Left kidney (tissue), 2 donors: Measurements from ENCODE around the gene SLC35B1. TPM values are rescaled to one million over a fixed set of nuclear protein-coding genes. Genes with fewer than 3 reads are reported as not detected.

Experiments
- DNase-seq: peaks from one replicate; pipeline ENCODE4 v3.0.0-alpha.2; 2013
- polyA plus RNA-seq: library from polyadenylated mRNA; unstranded; fragments of 120-200 nt; gene quantifications from one replicate; pipeline ENCODE4 v1.2.1, GENCODE V29; 2013; ENCODE audit not compliant: insufficient read length

The SLC35B1 gene
- polyA plus RNA-seq, 1 donor: 83.3 TPM

DNA sequence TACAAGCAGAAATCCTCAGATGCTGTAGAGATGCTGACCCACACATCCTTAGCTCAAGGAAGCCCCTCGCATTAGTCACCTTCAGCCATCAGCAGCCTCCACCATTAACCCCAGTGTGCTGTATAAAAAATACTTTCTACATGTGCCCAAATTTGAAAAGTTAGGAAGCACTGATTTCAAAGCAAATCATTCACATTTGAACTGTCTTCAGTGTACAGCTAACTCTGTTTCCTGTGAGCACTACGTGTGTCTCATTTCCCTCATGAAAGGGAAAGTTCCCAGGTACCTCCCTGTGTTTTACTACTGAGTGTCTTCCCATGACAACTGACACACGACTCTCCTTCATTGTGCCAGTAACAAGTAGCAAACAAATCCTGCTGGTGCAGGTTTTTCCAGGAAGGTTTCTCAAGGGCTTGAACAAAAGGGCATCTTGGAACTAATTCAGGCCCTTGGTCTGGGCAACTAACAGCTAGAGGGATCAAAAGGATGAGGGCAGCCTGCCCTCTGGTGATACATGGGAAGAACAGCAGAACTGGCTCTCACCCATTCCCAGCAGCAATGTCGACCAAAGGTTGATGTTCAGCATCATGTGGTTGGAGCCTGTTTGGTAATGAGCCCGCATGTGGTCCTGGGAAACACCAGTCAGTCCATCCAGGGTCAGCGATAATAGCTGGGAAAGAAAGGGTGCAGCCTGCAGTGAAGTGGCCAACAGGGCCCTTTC is 4.0 kb downstream of the SLC35B1 start:
- DNase-seq: no peak

- no peak for DNase-seq
Measured at GRCh38 chr17:49700960-49701359, 6.8 kb downstream of the SLC35B1 start.

- no peak for DNase-seq
Measured at GRCh38 chr17:49699966-49700575, 7.7 kb downstream of the SLC35B1 start.

GRCh38 chr17:49698005-49698404 is 9.8 kb downstream of the SLC35B1 start:
- DNase-seq: no peak

GRCh38 chr17:49696233-49696761 is 11.5 kb downstream of the SLC35B1 start:
- DNase-seq: no peak

DNA sequence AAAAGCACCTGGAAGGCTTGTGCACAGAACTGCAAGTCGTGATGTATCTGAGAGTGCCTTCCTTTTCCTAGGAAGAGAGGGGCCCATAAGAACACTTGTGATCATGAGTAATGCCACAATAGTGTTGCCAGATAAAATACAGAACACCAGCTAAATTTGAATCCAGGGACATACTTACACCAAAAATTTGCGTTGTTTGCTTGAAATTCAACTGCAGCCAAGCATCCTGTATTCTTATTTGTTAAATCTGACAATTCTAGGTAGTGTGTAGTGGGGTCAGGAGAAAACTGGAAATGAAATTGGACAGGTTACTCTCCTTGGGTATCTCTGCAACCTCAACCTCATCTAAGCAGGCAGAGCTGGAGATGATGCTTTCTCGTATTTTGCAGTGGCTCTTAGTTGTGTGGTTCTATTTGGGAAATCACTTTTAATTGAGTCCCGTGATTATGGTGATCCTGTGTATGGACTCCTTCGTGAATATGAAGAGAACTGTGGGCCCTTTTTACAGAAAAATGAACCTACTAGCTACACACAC is 12.0 kb downstream of the SLC35B1 start:
- DNase-seq: no peak

DNA sequence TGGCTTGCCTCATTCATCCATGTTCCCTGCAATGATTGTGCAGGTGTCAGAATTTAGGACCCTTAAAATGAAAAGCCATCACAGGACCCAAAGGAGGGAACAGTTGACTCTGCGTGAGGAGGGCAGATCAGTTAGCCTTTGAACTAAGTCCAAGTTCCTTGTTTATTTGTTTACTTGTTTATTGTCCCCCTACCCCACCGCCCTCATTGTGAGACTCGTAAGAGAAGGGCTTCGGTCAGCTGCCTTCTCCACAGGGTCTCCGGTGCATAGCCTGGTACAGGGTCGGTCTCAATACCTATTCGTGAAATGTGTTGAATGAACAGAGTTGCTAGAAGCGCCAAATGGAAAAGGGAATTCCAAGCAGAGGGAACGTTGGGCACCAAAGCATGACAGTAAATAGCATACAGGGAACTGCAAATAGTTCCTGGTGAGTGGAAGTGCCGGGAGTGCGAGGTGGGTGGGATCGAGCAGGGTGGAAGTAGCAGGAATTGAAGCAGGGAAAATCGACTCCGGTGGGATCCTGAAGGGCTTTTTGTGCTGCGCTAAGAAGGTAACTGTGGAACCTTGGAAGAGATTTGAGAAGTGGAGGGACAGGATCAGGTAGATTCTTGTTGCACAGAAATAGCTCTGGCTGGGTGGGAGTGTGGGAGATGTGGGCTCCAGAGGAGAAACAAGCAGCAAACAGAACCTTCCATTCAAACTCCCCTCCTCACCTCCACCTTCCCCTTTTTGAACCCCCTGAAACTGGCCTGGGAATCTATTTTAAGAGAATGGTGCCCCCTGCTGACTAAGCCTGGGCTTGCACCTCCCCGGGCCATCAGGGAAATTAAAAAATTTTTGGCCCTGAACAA is 12.7 kb downstream of the SLC35B1 start:
- no peak for DNase-seq

- DNase-seq: no peak
Measured at GRCh38 chr17:49692751-49693150, 15.0 kb downstream of the SLC35B1 start.

DNA sequence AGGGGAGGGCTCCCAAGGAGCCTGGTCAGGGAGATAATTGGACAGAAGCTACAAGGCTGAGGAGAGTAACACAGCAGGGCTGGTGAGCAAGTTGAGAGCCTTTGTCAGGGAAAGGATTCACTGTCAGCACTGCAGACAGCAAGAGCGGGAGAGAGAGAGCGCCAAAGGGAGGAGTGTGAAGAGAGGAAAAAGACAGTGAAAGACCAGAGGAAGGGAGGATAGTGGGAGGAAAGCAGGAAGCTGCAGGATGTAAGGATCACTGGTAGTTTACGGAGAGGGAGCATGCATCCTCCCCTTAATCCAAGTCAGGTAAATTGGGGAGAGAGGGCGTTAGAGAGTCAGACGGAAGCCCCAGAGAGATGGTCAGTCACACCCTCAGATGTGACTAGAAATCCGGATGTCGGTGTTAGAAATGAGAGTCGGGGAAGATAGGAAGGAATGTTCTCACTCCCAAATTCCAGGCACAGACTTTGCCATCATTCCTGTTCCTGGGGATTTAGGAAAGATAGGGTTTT is 16.0 kb downstream of the SLC35B1 start:
- no peak for DNase-seq

GRCh38 chr17:49691086-49691676 is 16.6 kb downstream of the SLC35B1 start:
- no peak for DNase-seq

DNA sequence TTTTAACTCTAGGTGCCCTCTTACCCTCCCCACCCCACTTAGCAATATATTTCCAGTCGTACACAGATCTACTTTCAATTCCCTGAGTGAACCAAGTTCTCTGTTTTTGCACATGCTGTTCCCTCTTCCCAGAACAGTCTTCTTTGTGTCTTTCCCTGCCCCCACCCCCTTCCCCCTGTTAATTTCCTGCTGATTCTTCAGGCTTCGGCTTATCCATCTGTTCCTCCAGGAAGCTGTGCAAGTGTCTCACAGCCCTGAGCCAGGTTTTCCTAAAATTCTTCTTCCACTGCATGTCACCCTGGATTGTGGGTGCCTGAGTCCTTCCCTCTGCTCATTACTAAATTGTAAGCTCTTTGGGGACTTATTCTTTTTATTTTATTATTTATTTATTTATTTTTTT is 17.5 kb downstream of the SLC35B1 start:
- no peak for DNase-seq

DNA sequence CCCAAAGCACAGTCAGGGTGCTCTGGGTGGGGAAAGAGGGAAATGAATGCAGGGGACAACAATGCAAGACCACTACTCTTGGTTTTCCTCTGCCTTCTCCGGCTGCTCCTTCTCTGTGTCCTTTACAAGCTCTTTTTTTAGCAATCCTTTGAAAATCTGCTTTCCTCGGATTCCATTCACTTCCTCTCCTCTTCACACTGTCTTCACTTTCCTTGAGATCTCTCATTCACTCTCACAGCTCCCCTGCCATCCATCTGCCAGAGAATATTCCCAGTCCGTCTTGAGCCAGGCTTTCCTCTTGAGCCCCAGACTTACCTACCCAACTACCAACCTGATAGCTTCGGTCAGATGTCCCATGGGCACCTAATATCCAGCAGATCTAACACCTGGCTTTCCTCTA is 18.9 kb downstream of the SLC35B1 start:
- DNase-seq: no peak

- no peak for DNase-seq
Measured at GRCh38 chr17:49687878-49688491, 19.8 kb downstream of the SLC35B1 start.

DNA sequence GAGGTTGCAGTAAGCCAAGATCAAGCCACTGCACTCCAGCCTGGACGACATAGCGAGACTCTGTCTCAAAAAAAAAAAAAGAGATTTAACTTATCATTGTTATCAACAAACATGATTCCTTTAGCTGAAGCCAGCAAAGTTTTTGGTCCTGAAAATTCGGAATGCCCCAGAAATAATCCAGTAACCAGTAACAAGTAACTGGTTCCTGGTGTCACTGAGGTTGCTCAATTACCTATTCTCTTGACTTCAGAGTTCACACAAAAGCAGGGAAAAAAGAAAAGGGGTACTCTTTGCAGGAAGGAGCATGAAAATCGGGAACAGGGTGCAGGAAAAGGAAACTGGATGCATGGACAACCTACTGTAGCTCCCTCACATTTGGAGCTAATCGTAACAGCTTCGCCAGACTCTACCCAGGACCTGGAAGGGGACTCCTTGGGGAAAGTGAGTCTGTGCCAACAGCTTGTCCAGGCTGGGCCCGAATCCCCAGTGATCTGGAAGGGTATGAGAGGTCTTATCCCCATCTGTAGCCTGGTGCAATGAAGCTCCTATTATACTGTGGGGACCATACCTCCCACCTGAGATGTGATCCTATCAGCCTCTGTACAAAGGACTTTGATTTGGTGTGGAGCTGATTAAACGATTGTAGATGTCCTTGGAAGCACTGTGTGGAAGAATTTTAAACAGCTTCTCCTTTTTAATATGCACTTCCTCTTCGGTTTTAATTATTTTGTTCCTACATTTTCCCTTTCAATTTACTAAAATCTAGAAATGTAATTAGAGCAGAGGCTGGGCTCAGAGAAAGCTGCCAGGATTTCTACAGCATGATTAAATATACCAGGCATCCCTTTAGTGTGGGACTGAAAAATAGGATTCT is 26.4 kb downstream of the SLC35B1 start:
- DNase-seq: no peak

GRCh38 chr17:49680314-49680713 is 27.4 kb downstream of the SLC35B1 start:
- DNase-seq: no peak

DNA sequence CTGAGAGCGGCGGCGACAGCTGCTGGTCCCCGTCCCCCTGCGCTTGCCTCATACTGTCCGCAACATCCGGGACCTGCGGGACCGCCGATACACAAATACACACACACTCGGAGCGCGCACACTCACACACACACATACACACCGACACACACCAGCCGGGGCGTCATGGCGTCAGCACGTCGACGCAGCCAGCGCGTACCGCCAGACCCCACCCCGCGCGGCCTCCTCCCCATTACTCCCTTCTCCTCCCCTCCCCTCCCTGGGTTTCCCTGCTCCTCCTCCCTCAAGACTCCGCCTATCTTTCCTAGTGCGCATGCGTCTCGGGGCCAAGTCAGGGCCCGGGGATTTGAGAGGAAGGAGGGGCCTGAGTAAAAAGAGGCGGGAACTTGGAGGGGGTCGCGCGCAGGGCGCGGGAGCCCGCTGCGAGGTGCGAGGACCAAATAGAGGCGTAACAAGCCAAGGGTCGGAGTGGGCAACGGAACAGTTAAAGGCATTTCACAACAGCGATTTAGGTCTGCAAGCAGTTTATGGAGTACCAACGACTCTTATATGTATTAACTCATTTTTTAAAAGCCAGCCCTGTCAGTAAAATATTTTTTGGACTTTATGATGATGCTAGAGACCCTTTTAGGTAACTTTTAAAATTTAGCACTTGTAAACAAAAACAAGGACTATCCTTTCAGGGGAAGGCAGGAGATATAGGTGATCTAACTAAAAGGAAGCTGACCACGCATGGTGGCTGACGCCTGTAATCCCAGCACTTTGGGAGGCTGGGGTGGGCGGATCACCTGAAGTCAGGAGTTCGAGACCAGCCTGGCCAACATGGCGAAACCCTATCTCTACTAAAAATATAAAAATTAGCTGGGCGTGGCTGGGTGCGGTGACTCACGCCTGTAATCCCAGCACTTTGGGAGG is 29.6 kb downstream of the SLC35B1 start, which contains the start of gene SPOP:
Gene SPOP, minus strand, starts transcription at position 165 of the 915 bp plus-strand sequence. CDS start 55,287 bp downstream, outside the sequence.
- peak; percentile 99 for DNase-seq

DNA sequence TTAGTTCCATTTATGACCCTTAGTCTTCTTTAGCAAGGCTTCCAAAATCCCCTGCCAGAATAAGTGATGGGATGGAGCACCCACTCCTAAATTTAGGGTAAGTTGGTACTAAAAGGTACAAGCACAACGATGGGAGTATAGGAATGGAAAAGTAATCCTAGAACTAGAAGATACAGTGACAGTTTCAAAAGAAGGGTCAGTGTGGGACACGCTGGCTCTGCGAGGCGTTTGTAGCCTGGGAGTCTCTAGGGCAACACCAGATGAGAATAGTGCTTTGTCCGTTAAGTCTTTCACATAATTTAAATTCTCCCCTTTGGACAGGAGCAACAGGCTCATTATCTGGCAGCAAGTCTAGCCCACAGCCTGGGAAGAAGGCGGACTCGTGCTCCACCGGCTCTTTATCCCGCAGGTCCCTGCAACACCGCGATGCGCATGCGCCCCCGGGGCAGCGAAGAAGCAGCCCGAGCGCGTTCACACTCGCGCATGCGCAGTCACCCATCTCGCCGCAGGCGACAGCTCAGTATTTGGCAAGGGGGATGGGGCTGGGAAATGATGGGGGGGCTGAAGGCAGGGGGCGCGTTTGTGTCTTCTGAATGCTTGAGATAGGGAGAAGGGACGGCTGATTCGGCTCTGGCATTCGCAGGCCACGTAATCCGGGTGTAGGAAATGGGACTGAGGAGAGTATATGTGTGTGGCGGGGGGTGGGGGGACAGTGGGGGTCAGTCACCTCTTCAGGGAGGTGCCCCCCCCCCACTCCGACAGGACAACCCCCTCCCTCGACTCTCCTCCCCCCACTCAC is 30.4 kb downstream of the SLC35B1 start:
- DNase-seq: peak; percentile 93

DNA sequence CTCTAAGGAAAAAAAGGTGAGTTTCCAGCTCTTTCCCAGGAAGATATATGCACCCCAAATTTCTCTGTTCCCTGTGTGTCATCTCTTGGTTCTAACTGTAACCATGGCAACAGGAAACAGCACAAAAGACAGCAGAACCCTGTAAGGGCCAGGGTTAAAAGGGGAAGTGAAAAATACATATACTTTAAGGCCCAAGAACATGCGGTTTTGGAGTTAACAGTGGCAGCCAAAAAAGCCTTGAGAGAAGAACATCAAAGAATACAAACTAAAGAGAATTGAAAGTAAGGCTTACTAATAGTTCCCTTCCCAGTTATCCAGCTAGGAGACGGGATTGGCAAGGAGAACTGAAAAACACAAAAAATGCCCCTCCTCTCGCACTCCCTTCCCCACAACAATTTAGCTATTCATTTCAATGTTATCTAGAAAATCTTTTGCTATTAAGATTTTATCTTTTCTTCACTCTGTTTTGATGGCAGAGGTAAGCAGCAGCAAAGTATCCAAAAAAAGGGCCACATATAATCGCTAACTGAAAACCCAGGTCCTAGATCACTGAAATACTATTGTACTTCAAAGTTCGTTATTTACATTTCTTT is 31.4 kb downstream of the SLC35B1 start:
- DNase-seq: no peak
